Kidney (tissue), 14 donors: ENCODE results near the gene RPL19. TPM values are rescaled to one million over a fixed set of nuclear protein-coding genes. Genes with fewer than 3 reads are reported as not detected.

Experiments
- DNase-seq, 5 donors: peaks; one replicate each; pipeline ENCODE4 v3.0.0-alpha.2; 2013 to 2020
- FAIRE-seq: peaks from 2 replicates; lab custom pipeline; 2012; peaks lifted over from hg19 to GRCh38; lab: Jason Lieb, UNC
- H3K27ac ChIP-seq, 2 donors: one replicate each; pipeline ENCODE4 v1.7.0; 2013; ENCODE audit warnings: low read depth in 2 of 2, low read length in 2 of 2, inconsistent platforms in 1 of 2
- H3K27me3 ChIP-seq: one replicate; pipeline ENCODE4 v1.7.1; 2013; ENCODE audit warnings: low read length, inconsistent platforms; ENCODE audit not compliant: control insufficient read depth, insufficient read depth
- H3K36me3 ChIP-seq, 3 donors: one replicate each; pipeline versions ENCODE4 v1.7.0 to v1.7.1; 2013; ENCODE audit warnings: low read length in 3 of 3, control low read depth in 1 of 3, inconsistent platforms in 1 of 3; ENCODE audit not compliant: insufficient read depth in 3 of 3, control insufficient read depth in 2 of 3
- H3K4me1 ChIP-seq, 3 donors: one replicate each; pipeline versions ENCODE4 v1.7.0 to v1.7.1; 2013; ENCODE audit warnings: low read length in 3 of 3, inconsistent platforms in 1 of 3, low read depth in 1 of 3; ENCODE audit not compliant: control insufficient read depth in 2 of 3, insufficient read depth in 2 of 3
- H3K4me3 ChIP-seq, 3 donors: one replicate each; pipeline versions ENCODE4 v1.7.0 to v1.8.1; 2013; ENCODE audit warnings: low read length in 3 of 3, control low read depth in 1 of 3, inconsistent platforms in 1 of 3
- H3K9ac ChIP-seq, 3 donors: one replicate each; pipeline versions ENCODE4 v1.7.0 to v1.7.1; 2013; ENCODE audit warnings: low read length in 3 of 3, control low read depth in 1 of 3, inconsistent platforms in 1 of 3
- H3K9me3 ChIP-seq, 3 donors: one replicate each; pipeline versions ENCODE4 v1.7.0 to v1.7.1; 2013; ENCODE audit warnings: low read length in 3 of 3, control low read depth in 1 of 3, inconsistent platforms in 1 of 3; ENCODE audit not compliant: control insufficient read depth in 2 of 3, insufficient read depth in 1 of 3
- CTCF ChIP-seq: IDR thresholded peaks from 3 replicates; pipeline ENCODE4 v1.5.1; 2012; ENCODE audit warnings: mild to moderate bottlenecking, moderate library complexity, borderline replicate concordance; ENCODE audit not compliant: insufficient read depth; ENCODE audit errors: extremely low read depth
- intact Hi-C: fragments of 100-400 bp; cut with DNase I; formaldehyde crosslinking; loops from one replicate; pipeline ENCODE4 v1.11.1; 2022
- polyA plus RNA-seq: library from polyadenylated mRNA; stranded (reverse); fragments of 350-450 nt; fragmentation: Illumina TruSeq; extraction: RNeasy Lipid Tissue Mini Kit (QIAGEN cat#74804); gene quantifications from one replicate; pipeline ENCODE4 v1.2.3, GENCODE V29; 2014; ENCODE audit warnings: low read depth, low replicate concordance; ENCODE audit not compliant: insufficient read depth
- total RNA-seq: library from RNA; stranded (reverse); fragmentation: NEBNext Ultra II Directional; extraction: Animal tissue kit (Norgen Biotek cat#: 25700); gene quantifications from one replicate; pipeline ENCODE4 v1.2.1, GENCODE V29; 2021
- donor health status: control.
- donor health status: control.
- donor health status: control.
- donor health status: control.
- donor health status: control.
- donor health status: DM: yes; HTN: yes; CAD: no.
- donor health status: Normal renal cell carcinoma (clear cell type).

The RPL19 gene
- total and polyA plus RNA-seq, 2 donors from 2014 or later = 1,460 to 2,512 TPM

GRCh38 chr17:39183045-39183444, 17.0 kb upstream of the RPL19 start:
- Histone ChIP-seq H3K9ac (no peak overlapping the region), H3K36me3 (no peaks in the 10 kb centered on the region), H3K9me3 (no peaks in the 10 kb centered on the region), H3K4me1 (no peaks in the 10 kb centered on the region), H3K27me3 (no peaks in the 10 kb centered on the region), H3K4me3 (no peak overlapping the region), H3K27ac (no peak overlapping the region)
- no peak for TF ChIP-seq CTCF
- DNase-seq (no peak), FAIRE-seq (no peak)
- intact Hi-C loops = no loop called here

- Histone ChIP-seq H3K36me3 (no peaks in the 10 kb centered on the region), H3K27me3 (no peaks in the 10 kb centered on the region), H3K9ac (no peak overlapping the region), H3K4me3 (no peak overlapping the region), H3K9me3 (no peaks in the 10 kb centered on the region), H3K27ac (no peak overlapping the region), H3K4me1 (no peaks in the 10 kb centered on the region)
- peak in 4 of 5 donors; percentile 65 to 82 (median 70) for DNase-seq
- intact Hi-C loops = no loop called here
- FAIRE-seq = no peak
- TF ChIP-seq CTCF = no peak
These were observed 16.4 kb upstream of the RPL19 start for GRCh38 chr17:39183720-39184119.

GRCh38 chr17:39186481-39187002, 13.5 kb upstream of the RPL19 start:
- Histone ChIP-seq H3K4me3 (no peak overlapping the region), H3K9ac (no peak overlapping the region), H3K27me3 (no peaks in the 10 kb centered on the region), H3K4me1 (no peaks in the 10 kb centered on the region), H3K9me3 (no peaks in the 10 kb centered on the region), H3K27ac (no peak overlapping the region), H3K36me3 (no peaks in the 10 kb centered on the region)
- DNase-seq (no peak), FAIRE-seq (no peak)
- intact Hi-C loops = no loop called here
- TF ChIP-seq CTCF = no peak
